HEK293 (cell line): ENCODE results near the gene PACSIN2.
A peak's percentile ranks its signal among the peaks of the same experiment; 100 is the strongest.

Experiments used
- CTCF ChIA-PET: fragments of 350-600 bp; formaldehyde crosslinking; extraction: SDS; loops from one replicate; lab custom pipeline; 2021; ENCODE audit warnings: antibody characterized with exemption; lab: Yijun Ruan, JAX
- POLR2A ChIA-PET: fragments of 300-600 bp; formaldehyde crosslinking; extraction: SDS; loops from one replicate; lab custom pipeline; 2020; ENCODE audit warnings: antibody characterized with exemption, inconsistent platforms; lab: Yijun Ruan, JAX
- H3K27ac ChIP-seq: fragments of 200-500 bp; sonication (Bioruptor generic); 2 replicates; pipeline ENCODE4 v1.5.1; 2014; ENCODE audit warnings: low read depth, low read length, control low read depth, inconsistent platforms; ENCODE audit errors: extremely low read depth
- H3K36me3 ChIP-seq, 2 experiments: fragments of 200-500 bp in 1 of 2; sonication (Bioruptor generic) in 1 of 2; 1 replicate in 1 of 2; 2 replicates in 1 of 2; pipeline ENCODE4 v1.5.1; 2014 to 2017; ENCODE audit warnings: inconsistent platforms in 2 of 2, low read length in 2 of 2; ENCODE audit not compliant: control insufficient read depth in 2 of 2, insufficient read depth in 1 of 2
- H3K4me1 ChIP-seq: fragments of 200-500 bp; sonication (Bioruptor generic); 2 replicates; pipeline ENCODE4 v1.5.1; 2014; ENCODE audit warnings: mild to moderate bottlenecking, low read length, inconsistent platforms; ENCODE audit not compliant: control insufficient read depth, insufficient read depth
- H3K4me3 ChIP-seq: 2 replicates; pipeline ENCODE4 v1.5.1; 2011; ENCODE audit warnings: low read depth, mild to moderate bottlenecking, control low read depth, low read length, moderate library complexity
- H3K9me3 ChIP-seq: fragments of 200-500 bp; sonication (Bioruptor generic); 2 replicates; pipeline ENCODE4 v1.5.1; 2014; ENCODE audit warnings: low read depth, low read length, inconsistent platforms; ENCODE audit not compliant: control insufficient read depth, insufficient read depth
- GLIS1 ChIP-seq: fragments of 450-650 bp; formaldehyde crosslinking; IDR thresholded peaks from 2 replicates; pipeline ENCODE4 v1.5.1; 2016; ENCODE audit warnings: missing biosample characterization, missing genetic modification characterization
- TSHZ1 ChIP-seq: fragments of 450-650 bp; formaldehyde crosslinking; IDR thresholded peaks from 2 replicates; pipeline ENCODE4 v1.5.1; 2016; ENCODE audit warnings: missing biosample characterization, missing genetic modification characterization, borderline replicate concordance
- WT1 ChIP-seq: fragments of 450-650 bp; formaldehyde crosslinking; IDR thresholded peaks from 2 replicates; pipeline ENCODE4 v1.5.1; 2016; ENCODE audit warnings: missing biosample characterization, missing genetic modification characterization
- ZEB2 ChIP-seq: fragments of 450-650 bp; formaldehyde crosslinking; IDR thresholded peaks from 2 replicates; pipeline ENCODE4 v1.5.1; 2016; ENCODE audit warnings: missing biosample characterization, missing genetic modification characterization
- ZFP69B ChIP-seq: fragments of 450-650 bp; formaldehyde crosslinking; IDR thresholded peaks from 2 replicates; pipeline ENCODE4 v1.5.1; 2016; ENCODE audit warnings: missing biosample characterization, missing genetic modification characterization
- ZIC2 ChIP-seq: fragments of 450-650 bp; formaldehyde crosslinking; IDR thresholded peaks from 2 replicates; pipeline ENCODE4 v1.5.1; 2016; ENCODE audit warnings: missing biosample characterization, missing genetic modification characterization
- ZNF362 ChIP-seq: fragments of 450-650 bp; formaldehyde crosslinking; IDR thresholded peaks from 2 replicates; pipeline ENCODE4 v1.5.1; 2016; ENCODE audit warnings: missing biosample characterization, missing genetic modification characterization
- ZNF544 ChIP-seq: fragments of 450-650 bp; formaldehyde crosslinking; IDR thresholded peaks from 2 replicates; pipeline ENCODE4 v1.5.0; 2017; ENCODE audit warnings: missing biosample characterization, missing genetic modification characterization
- ZNF548 ChIP-seq: fragments of 450-650 bp; formaldehyde crosslinking; IDR thresholded peaks from 2 replicates; pipeline ENCODE4 v1.5.1; 2016; ENCODE audit warnings: missing biosample characterization, missing genetic modification characterization
- ZNF580 ChIP-seq: fragments of 450-650 bp; formaldehyde crosslinking; IDR thresholded peaks from 2 replicates; pipeline ENCODE4 v1.5.1; 2016; ENCODE audit warnings: missing biosample characterization, missing genetic modification characterization
- ZNF645 ChIP-seq: fragments of 450-650 bp; formaldehyde crosslinking; IDR thresholded peaks from 2 replicates; pipeline ENCODE4; 2016; ENCODE audit warnings: missing biosample characterization, missing genetic modification characterization
- ZNF707 ChIP-seq: fragments of 450-650 bp; formaldehyde crosslinking; IDR thresholded peaks from 2 replicates; pipeline ENCODE4 v1.5.1; 2016; ENCODE audit warnings: missing biosample characterization, missing genetic modification characterization
- ZSCAN16 ChIP-seq: fragments of 450-650 bp; formaldehyde crosslinking; IDR thresholded peaks from 2 replicates; pipeline ENCODE4 v1.5.1; 2016; ENCODE audit warnings: missing biosample characterization, missing genetic modification characterization
- ZSCAN4 ChIP-seq: fragments of 450-650 bp; formaldehyde crosslinking; IDR thresholded peaks from 2 replicates; pipeline ENCODE4 v1.5.1; 2017; ENCODE audit warnings: missing biosample characterization, missing genetic modification characterization
- ZXDB ChIP-seq: fragments of 450-650 bp; formaldehyde crosslinking; IDR thresholded peaks from 2 replicates; pipeline ENCODE4 v1.5.1; 2016; ENCODE audit warnings: missing biosample characterization, missing genetic modification characterization

PACSIN2 gene

GRCh38 chr22:42945027-42945426 lies 69.9 kb downstream of the PACSIN2 start:
- no peak for TF ChIP-seq ZNF548 (tag by site-specific recombination)
- TF ChIP-seq ZNF645 (tag by site-specific recombination) = no peak
- TF ChIP-seq ZEB2 = no peak
- 0 out of 2 replicates have a peak, but pooled peaks have one; percentile 6 for TF ChIP-seq ZIC2 (tag by site-specific recombination)
- TF ChIP-seq GLIS1 = no peak
- no peak for TF ChIP-seq ZNF707 (tag by site-specific recombination)
- no peak for TF ChIP-seq TSHZ1 (tag by site-specific recombination)
- TF ChIP-seq ZNF580 (tag by site-specific recombination) = no peak
- no peak for TF ChIP-seq ZNF362 (tag by site-specific recombination)
- TF ChIP-seq, all 188 proteins: peak for 1
- H3K4me1 ChIP-seq = peaks cover 39% of the 10 kb centered on the region
- CTCF ChIA-PET = interaction anchor here (0.6 to 1.2 kb wide), 2 partner anchors 70 to 77 kb away, joined by 4 read pairs; no protein-coding TSS in a partner anchor
- H3K27ac ChIP-seq = no peak overlapping the region
- H3K36me3 ChIP-seq = peaks cover 0 to 7% of the 10 kb centered on the region in 2 experiments; a peak in 1 of 3 replicates
- no peak overlapping the region for H3K4me3 ChIP-seq
- no peaks in the 10 kb centered on the region for H3K9me3 ChIP-seq
- POLR2A ChIA-PET = no interaction called here

- TF ChIP-seq ZNF544 (tag by site-specific recombination) (no peak), ZXDB (tag by site-specific recombination) (no peak), ZSCAN4 (tag by site-specific recombination) (no peak), ZFP69B (no peak), WT1 (tag by site-specific recombination) (no peak), ZSCAN16 (tag by site-specific recombination) (no peak)
- H3K4me1 ChIP-seq = peaks cover 45% of the 10 kb centered on the region
- no peaks in the 10 kb centered on the region for H3K9me3 ChIP-seq
- ChIA-PET CTCF (interaction anchor here (1.2 to 1.7 kb wide), 2 partner anchors 11 to 76 kb away, joined by 4 to 5 read pairs; no protein-coding TSS in a partner anchor), POLR2A (no interaction called here)
- H3K36me3 ChIP-seq = peaks cover 0 to 7% of the 10 kb centered on the region in 2 experiments; a peak in 1 of 3 replicates
- no peak overlapping the region for H3K4me3 ChIP-seq
- H3K27ac ChIP-seq = no peak overlapping the region
Observed at GRCh38 chr22:42944409-42944808, 70.5 kb downstream of the PACSIN2 start.
